Measurements from ENCODE around the gene MTA1. TPM values are rescaled to one million over a fixed set of nuclear protein-coding genes. Genes with fewer than 3 reads are reported as not detected.
A peak's percentile ranks its signal among the peaks of the same experiment; 100 is the strongest.

Gene MTA1
- total and polyA plus RNA-seq, 9 donors: 41.8 to 112 (median 83.1) TPM

GRCh38 chr14:105415481-105416428, 3.9 kb upstream of the MTA1 start:
- Histone ChIP-seq H3K9me3 (replicated peaks; ENCODE audit: control insufficient read depth, low read depth, low read length) (no peaks in the 10 kb centered on the region), H3K27me3 (ENCODE audit: control insufficient read depth, insufficient read depth, low read length) (peaks cover 18% of the 10 kb centered on the region), H3K4me1 (ENCODE audit: control insufficient read depth, insufficient read depth, low read length) (peaks cover 38% of the 10 kb centered on the region), H3K36me3 (ENCODE audit: control insufficient read depth, insufficient read depth, low read length) (no peaks in the 10 kb centered on the region), H3K27ac (ENCODE audit: low read length) (no peak overlapping the region), H3K4me3 (ENCODE audit: low read length) (peak overlapping the region; percentile 34)
- DNase-seq: no peak
- 90% methylated on average over 4 of the region's 25 CpGs for WGBS (ENCODE audit: insufficient coverage)

- no peaks in the 10 kb centered on the region for H3K36me3 ChIP-seq (ENCODE audit: control insufficient read depth, insufficient read depth, low read length)
- no peak for DNase-seq
- peaks cover 40% of the 10 kb centered on the region for H3K4me1 ChIP-seq (ENCODE audit: control insufficient read depth, insufficient read depth, low read length)
- no CpG with 5 or more reads among the region's 11 CpGs for WGBS (ENCODE audit: insufficient coverage)
- H3K27ac ChIP-seq (ENCODE audit: low read length): no peak overlapping the region
- peaks cover 11% of the 10 kb centered on the region for H3K27me3 ChIP-seq (ENCODE audit: control insufficient read depth, insufficient read depth, low read length)
- H3K4me3 ChIP-seq (ENCODE audit: low read length): no peak overlapping the region
- no peaks in the 10 kb centered on the region for H3K9me3 ChIP-seq (replicated peaks; ENCODE audit: control insufficient read depth, low read depth, low read length)
Observed at GRCh38 chr14:105416671-105417070, 3.0 kb upstream of the MTA1 start.

GRCh38 chr14:105417690-105418121, 1.9 kb upstream of the MTA1 start:
- H3K4me3 ChIP-seq (ENCODE audit: low read length): no peak overlapping the region
- DNase-seq: no peak
- H3K9me3 ChIP-seq (replicated peaks; ENCODE audit: control insufficient read depth, low read depth, low read length): no peaks in the 10 kb centered on the region
- peaks cover 3% of the 10 kb centered on the region for H3K27me3 ChIP-seq (ENCODE audit: control insufficient read depth, insufficient read depth, low read length)
- 80% methylated on average over 1 of the region's 3 CpGs for WGBS (ENCODE audit: insufficient coverage)
- H3K36me3 ChIP-seq (ENCODE audit: control insufficient read depth, insufficient read depth, low read length): peaks cover 3% of the 10 kb centered on the region
- H3K4me1 ChIP-seq (ENCODE audit: control insufficient read depth, insufficient read depth, low read length): peaks cover 40% of the 10 kb centered on the region
- no peak overlapping the region for H3K27ac ChIP-seq (ENCODE audit: low read length)

- Histone ChIP-seq H3K9me3 (replicated peaks; ENCODE audit: control insufficient read depth, low read depth, low read length) (no peaks in the 10 kb centered on the region), H3K4me3 (ENCODE audit: low read length) (peak overlapping the region; percentile 76), H3K36me3 (ENCODE audit: control insufficient read depth, insufficient read depth, low read length) (peaks cover 3% of the 10 kb centered on the region), H3K27ac (ENCODE audit: low read length) (peak overlapping the region; percentile 78), H3K4me1 (ENCODE audit: control insufficient read depth, insufficient read depth, low read length) (peaks cover 40% of the 10 kb centered on the region), H3K27me3 (ENCODE audit: control insufficient read depth, insufficient read depth, low read length) (no peaks in the 10 kb centered on the region)
- no peak for DNase-seq
- 56% methylated on average over 13 of the region's 19 CpGs for WGBS (ENCODE audit: insufficient coverage)
Observed at GRCh38 chr14:105418269-105419194, 1.1 kb upstream of the MTA1 start.

GRCh38 chr14:105420101-105420973, 710 bp downstream of the MTA1 start:
- Histone ChIP-seq H3K36me3 (ENCODE audit: control insufficient read depth, insufficient read depth, low read length) (peaks cover 10% of the 10 kb centered on the region), H3K9me3 (replicated peaks; ENCODE audit: control insufficient read depth, low read depth, low read length) (no peaks in the 10 kb centered on the region), H3K4me1 (ENCODE audit: control insufficient read depth, insufficient read depth, low read length) (peaks cover 37% of the 10 kb centered on the region), H3K27ac (ENCODE audit: low read length) (peak overlapping the region; percentile 47), H3K27me3 (ENCODE audit: control insufficient read depth, insufficient read depth, low read length) (no peaks in the 10 kb centered on the region), H3K4me3 (ENCODE audit: low read length) (peak overlapping the region; percentile 78)
- DNase-seq: no peak
- under 1% methylated on average over 23 of the region's 67 CpGs for WGBS (ENCODE audit: insufficient coverage)

- H3K9me3 ChIP-seq (replicated peaks; ENCODE audit: control insufficient read depth, low read depth, low read length): no peaks in the 10 kb centered on the region
- no peaks in the 10 kb centered on the region for H3K27me3 ChIP-seq (ENCODE audit: control insufficient read depth, insufficient read depth, low read length)
- DNase-seq: no peak
- H3K36me3 ChIP-seq (ENCODE audit: control insufficient read depth, insufficient read depth, low read length): peaks cover 15% of the 10 kb centered on the region
- H3K4me3 ChIP-seq (ENCODE audit: low read length): peak overlapping the region; percentile 78
- peaks cover 29% of the 10 kb centered on the region for H3K4me1 ChIP-seq (ENCODE audit: control insufficient read depth, insufficient read depth, low read length)
- peak overlapping the region; percentile 47 for H3K27ac ChIP-seq (ENCODE audit: low read length)
- WGBS (ENCODE audit: insufficient coverage): 33% methylated on average over 11 of the region's 23 CpGs
Observed at GRCh38 chr14:105420974-105421674, 1.5 kb downstream of the MTA1 start.

GRCh38 chr14:105421723-105422615, 2.3 kb downstream of the MTA1 start:
- 60% methylated on average over 20 of the region's 32 CpGs for WGBS (ENCODE audit: insufficient coverage)
- Histone ChIP-seq H3K27me3 (ENCODE audit: control insufficient read depth, insufficient read depth, low read length) (no peaks in the 10 kb centered on the region), H3K9me3 (replicated peaks; ENCODE audit: control insufficient read depth, low read depth, low read length) (peaks cover 6% of the 10 kb centered on the region), H3K4me1 (ENCODE audit: control insufficient read depth, insufficient read depth, low read length) (peaks cover 29% of the 10 kb centered on the region), H3K36me3 (ENCODE audit: control insufficient read depth, insufficient read depth, low read length) (peaks cover 24% of the 10 kb centered on the region), H3K27ac (ENCODE audit: low read length) (no peak overlapping the region), H3K4me3 (ENCODE audit: low read length) (no peak overlapping the region)
- no peak for DNase-seq

- H3K4me3 ChIP-seq (ENCODE audit: low read length): no peak overlapping the region
Observed at GRCh38 chr14:105422695-105423487, 3.3 kb downstream of the MTA1 start.

More at GRCh38 chr14:105422695-105423487, 3.3 kb downstream of the MTA1 start:
- Histone ChIP-seq H3K36me3 (ENCODE audit: control insufficient read depth, insufficient read depth, low read length) (peaks cover 29% of the 10 kb centered on the region), H3K27me3 (ENCODE audit: control insufficient read depth, insufficient read depth, low read length) (no peaks in the 10 kb centered on the region), H3K27ac (ENCODE audit: low read length) (no peak overlapping the region), H3K9me3 (replicated peaks; ENCODE audit: control insufficient read depth, low read depth, low read length) (peaks cover 12% of the 10 kb centered on the region), H3K4me1 (ENCODE audit: control insufficient read depth, insufficient read depth, low read length) (peaks cover 29% of the 10 kb centered on the region)
- DNase-seq: no peak
- WGBS (ENCODE audit: insufficient coverage): 80% methylated on average over 17 of the region's 21 CpGs
